WERI-Rb-1 (cell line): ENCODE measurements around the gene CHL1.
A peak's percentile ranks its signal among the peaks of the same experiment; 100 is the strongest.

Source experiments
- DNase-seq: peaks from one replicate; pipeline ENCODE4 v3.0.0-alpha.2; 2020
- H3K27ac ChIP-seq: fragments of 250-450 bp; sonication (Bioruptor Pico); 2 replicates; pipeline ENCODE4 v1.5.1; 2020; ENCODE audit warnings: mild to moderate bottlenecking, moderate library complexity
- H3K27me3 ChIP-seq: fragments of 250-450 bp; sonication (Bioruptor Pico); 2 replicates; pipeline ENCODE4 v1.5.1; 2021; ENCODE audit warnings: mild to moderate bottlenecking, low read depth, moderate library complexity; ENCODE audit not compliant: insufficient read depth, severe bottlenecking
- H3K36me3 ChIP-seq: fragments of 250-450 bp; sonication (Bioruptor Pico); 2 replicates; pipeline ENCODE4 v1.5.1; 2020; ENCODE audit warnings: mild to moderate bottlenecking, moderate library complexity
- H3K4me3 ChIP-seq: 2 replicates; pipeline ENCODE4 v1.5.1; 2011; ENCODE audit warnings: low read depth, mild to moderate bottlenecking, control low read depth, low read length
- H3K9me3 ChIP-seq: fragments of 250-450 bp; sonication (Bioruptor Pico); 2 replicates; pipeline ENCODE4 v1.5.1; 2021; ENCODE audit warnings: mild to moderate bottlenecking, moderate library complexity; ENCODE audit not compliant: severe bottlenecking
- CTCF ChIP-seq: IDR thresholded peaks from 2 replicates; pipeline ENCODE4 v1.5.1; 2011; ENCODE audit warnings: low read depth, mild to moderate bottlenecking, control low read depth, inconsistent platforms, low read length

CHL1 gene

GRCh38 chr3:196311-197148 lies at the start of gene CHL1:
Gene CHL1 (plus strand): TSS chr3:196763. CDS start chr3:319777, 123,014 bp downstream.
- Histone ChIP-seq H3K4me3 (peak within 1 kb of the TSS; percentile 78), H3K36me3 (no peaks in the 10 kb centered on the region), H3K9me3 (no peaks in the 10 kb centered on the region), H3K27me3 (peaks cover 3% of the 10 kb centered on the region), H3K27ac (no peak within 1 kb of the TSS)
- DNase-seq = peak; percentile 38
- TF ChIP-seq CTCF = no peak

DNA sequence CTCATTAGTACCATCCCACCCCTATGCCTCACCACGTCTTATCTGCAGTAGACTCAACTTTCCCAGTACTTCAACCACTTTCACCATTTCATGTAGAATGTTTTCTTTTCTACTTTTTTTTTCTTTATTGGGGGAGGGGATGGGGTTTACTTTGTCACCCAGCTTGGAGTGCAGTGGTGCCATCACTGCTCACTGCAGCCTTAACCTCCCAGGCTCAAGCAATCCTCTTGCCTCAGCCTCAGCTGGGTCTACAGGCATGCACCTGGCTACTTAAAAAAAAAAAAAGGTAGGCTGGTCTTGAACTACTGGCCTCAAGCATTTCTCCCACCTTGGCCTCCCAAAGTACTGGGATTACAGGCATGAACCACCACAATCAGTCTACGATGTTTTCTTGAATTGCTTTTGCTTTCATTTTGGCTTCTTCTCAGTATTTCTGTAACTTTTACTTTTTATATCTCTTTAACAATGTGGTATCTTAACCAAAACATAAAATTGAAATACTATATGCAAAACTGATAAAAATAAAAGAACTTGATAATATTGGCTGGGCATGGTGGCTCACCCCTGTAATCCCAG lies 44.9 kb upstream of the CHL1 start:
- Histone ChIP-seq H3K27me3 (no peaks in the 10 kb centered on the region), H3K36me3 (no peaks in the 10 kb centered on the region), H3K27ac (no peak overlapping the region), H3K9me3 (no peaks in the 10 kb centered on the region), H3K4me3 (no peak overlapping the region)
- TF ChIP-seq CTCF = no peak
- no peak for DNase-seq

DNA sequence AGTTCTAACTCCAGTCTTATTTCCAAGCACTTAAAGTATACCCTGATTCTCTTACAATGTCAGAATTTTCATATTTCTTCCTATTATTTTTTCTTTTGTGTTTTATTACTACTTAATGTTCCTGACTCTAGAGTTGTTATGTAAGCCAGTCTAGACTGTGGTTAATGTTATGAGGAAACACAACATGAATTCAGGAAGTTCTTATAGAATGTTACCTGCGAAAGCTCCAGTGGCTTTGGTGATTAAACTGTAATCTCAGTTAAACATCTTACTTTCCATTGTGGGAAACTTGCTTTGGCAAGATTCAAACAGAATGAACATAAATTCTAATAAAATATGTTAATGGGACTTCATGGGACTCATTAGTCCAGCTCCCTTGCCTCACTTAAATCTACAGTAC lies 36.6 kb upstream of the CHL1 start:
- Histone ChIP-seq H3K4me3 (no peak overlapping the region), H3K9me3 (no peaks in the 10 kb centered on the region), H3K36me3 (no peaks in the 10 kb centered on the region), H3K27ac (no peak overlapping the region), H3K27me3 (no peaks in the 10 kb centered on the region)
- no peak for TF ChIP-seq CTCF
- no peak for DNase-seq

DNA sequence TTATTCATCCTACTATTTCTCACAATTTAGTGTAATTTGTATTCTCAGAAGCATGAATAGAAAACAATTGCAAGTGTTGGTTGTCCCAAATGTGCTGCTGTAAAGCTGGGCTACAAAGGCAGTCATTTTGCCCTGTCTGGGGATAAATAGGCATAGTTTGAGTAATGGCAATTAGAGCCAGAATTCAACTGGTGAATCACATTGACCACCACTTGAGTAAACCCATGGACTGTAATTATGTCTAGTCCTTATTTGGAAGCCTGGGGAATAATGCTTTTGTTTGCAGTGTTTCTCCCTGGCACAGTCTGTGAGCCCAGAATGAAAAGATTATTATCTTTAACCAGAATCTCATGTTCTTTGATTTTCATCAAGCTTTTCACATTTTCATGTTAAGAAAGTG lies 30.5 kb upstream of the CHL1 start:
- Histone ChIP-seq H3K36me3 (no peaks in the 10 kb centered on the region), H3K27me3 (no peaks in the 10 kb centered on the region), H3K4me3 (no peak overlapping the region), H3K27ac (no peak overlapping the region), H3K9me3 (no peaks in the 10 kb centered on the region)
- no peak for DNase-seq
- TF ChIP-seq CTCF = no peak

DNA sequence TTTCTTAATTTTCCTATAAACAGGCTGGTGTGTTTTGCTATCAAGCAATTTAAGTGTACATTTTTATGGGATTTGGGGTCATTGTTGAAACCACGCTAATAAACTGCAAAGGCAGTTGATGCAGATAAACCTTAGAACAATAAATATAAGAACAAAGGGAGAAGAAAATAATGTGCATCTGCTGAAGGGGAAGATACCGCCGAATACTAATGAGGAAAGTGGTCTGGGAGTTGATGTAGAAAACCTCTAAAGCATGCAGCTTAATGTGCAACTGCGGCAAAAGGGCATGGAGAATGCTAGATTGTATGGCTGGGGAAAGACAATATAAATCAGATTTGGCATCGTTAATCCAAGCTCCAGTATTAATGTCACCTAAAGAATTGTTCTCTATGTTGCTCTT lies 29.8 kb upstream of the CHL1 start:
- no peak for TF ChIP-seq CTCF
- DNase-seq = no peak
- H3K4me3 ChIP-seq = no peak overlapping the region
- no peaks in the 10 kb centered on the region for H3K27me3 ChIP-seq
- H3K9me3 ChIP-seq = no peaks in the 10 kb centered on the region
- no peaks in the 10 kb centered on the region for H3K36me3 ChIP-seq
- no peak overlapping the region for H3K27ac ChIP-seq
